ENCODE results near the gene OBSCN.

OBSCN gene

DNA sequence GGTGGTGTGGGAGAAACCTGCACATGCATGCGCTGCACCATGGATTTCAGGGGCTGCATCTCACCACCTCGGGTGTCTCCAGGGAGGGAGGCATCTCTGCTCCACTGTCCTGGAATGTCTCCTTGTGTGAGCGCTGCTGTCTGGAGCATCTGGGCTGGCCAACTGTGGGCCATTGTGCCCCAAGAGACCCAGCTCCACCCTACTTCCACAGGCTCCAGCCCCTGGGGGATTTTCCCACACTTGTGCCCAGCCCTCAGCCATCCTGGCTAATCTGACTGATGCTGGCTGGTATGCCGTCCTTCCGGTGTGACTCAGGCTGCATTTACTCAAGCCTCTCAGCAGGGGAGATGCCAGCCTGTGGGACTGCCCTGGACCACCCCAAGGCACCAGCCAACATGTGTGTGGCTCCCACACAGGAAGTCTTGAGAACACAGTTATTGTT is 136.8 kb downstream of the OBSCN start:
- DNase-seq = no peak

DNA sequence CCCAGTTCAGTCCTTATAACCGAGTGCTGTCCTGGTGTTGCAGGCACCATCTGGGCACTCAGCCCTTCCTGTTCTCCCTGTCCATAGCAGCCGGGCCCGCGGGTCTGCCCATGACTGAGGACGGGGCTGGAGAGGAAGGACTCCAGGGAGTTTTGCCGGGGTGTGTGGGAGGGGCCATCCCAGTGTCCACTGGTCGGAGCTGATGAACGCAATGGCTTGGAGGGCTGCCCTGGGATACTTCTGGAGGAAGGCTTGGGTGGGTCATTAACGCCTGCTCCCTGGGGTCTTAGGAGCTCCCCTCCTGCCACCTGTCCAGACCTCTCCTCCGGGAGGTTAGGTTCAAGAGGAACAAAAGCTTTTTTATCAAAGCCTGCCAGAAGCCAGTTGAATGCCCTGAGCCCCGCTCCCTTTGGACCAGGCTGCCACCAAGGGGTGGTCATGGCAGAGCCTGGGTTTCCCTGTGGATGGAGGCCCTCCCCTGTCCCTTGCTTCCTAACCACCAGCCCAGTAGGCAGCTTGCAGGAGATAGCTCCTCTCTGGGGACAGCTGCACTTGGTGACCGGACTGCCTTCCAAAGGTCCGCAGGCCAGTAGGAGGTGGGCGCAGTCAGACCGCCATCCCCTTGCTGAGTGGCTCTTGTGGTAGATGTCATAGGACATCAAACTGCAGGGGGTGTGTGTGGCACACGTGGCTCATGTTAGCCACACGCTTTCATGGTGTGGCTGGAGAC is 137.5 kb downstream of the OBSCN start:
- DNase-seq = no peak

DNA sequence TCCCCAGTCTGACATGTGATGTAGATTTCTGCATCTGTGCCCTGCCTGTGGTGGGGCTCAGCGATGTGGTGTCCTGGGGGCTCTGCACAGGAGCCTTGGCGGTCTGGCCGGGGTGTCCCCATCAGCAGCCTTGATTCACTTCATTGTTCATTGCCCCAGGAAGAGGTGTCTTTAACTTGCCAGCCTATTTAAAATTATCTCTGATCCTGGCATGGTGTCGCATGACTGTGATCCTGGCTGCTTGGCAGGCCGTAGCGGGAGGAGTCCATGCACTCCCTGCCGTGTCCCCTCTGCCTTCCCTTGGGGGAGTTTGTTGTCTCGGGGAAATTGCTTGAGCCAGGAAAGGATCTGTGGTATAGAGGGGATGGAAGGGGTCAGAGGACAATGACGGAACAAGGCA is 138.9 kb downstream of the OBSCN start:
- DNase-seq = no peak

DNA sequence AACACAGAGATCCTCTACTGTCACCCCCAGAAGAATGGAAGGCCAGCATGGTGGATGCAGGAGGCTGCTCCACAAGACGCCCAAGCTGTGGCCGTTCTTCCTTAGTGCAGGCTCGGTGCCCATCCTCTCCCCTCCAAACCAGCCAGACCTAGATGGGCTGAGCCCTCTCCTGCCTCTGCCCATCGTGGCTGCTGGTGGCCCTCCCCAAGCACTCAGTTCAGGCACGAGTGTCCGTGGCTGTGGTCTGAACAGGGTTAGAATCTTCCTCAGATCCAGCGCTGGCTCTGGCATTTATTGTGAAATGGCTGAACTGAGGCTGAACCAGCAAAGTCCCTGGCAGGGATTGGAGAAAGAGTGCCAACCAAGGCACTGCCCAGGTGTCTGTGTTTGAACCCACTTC is 139.3 kb downstream of the OBSCN start:
- no peak for DNase-seq

DNA sequence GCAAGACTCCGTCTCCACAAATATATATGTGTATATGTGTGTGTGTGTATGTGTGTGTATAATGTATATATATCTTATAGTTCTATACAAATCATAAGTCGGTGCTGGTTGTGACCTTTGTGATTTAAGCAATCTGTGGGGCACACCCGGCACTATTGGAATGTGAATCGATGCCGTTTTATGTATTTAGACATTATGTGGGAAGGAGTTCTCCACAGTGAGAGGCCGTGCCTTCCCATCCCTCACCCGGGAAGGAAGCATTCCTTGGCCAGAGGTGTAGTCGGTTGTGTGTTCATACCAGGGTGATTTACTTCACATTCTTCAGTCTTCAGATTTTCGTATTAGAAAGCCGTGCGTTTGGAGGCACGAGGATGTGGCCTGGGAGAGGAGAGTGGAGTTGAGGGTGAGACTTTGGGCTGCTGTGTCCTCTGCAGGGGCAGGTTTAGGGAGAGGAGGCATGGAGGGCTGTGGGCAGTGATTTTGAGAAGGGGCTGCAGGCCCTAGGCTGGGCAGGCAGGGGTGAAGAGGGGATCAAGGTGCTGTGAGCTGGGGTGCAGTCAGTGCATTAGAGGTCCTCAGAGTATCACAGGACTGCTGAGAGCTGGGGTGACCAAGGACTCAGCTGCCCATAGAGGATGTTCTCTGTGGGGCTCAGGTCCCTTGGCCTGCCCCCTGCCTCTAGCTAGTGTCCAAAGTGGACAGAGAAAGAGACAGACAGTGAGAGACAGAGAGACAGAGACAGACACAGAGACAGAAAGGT is 141.0 kb downstream of the OBSCN start:
- DNase-seq = no peak

DNA sequence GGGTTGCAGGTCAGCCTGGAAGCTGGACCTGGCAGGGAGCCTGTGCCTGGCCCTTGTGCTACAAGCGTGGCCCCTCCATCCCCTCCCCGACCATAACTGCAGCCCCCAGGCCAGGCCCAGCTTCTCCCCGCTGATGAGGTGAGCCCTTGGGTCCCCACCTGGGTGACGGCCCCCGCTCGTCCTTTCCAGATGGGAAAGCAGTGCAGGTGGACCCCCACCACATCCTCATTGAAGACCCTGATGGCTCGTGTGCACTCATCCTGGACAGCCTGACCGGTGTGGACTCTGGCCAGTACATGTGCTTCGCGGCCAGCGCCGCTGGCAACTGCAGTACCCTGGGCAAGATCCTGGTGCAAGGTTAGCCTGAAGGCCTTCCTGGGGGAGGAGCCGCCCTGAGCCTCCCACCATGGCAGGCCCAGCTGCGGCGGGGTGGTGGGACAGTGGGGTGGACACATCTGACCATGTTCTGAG is 141.9 kb downstream of the OBSCN start:
- no peak for DNase-seq

DNA sequence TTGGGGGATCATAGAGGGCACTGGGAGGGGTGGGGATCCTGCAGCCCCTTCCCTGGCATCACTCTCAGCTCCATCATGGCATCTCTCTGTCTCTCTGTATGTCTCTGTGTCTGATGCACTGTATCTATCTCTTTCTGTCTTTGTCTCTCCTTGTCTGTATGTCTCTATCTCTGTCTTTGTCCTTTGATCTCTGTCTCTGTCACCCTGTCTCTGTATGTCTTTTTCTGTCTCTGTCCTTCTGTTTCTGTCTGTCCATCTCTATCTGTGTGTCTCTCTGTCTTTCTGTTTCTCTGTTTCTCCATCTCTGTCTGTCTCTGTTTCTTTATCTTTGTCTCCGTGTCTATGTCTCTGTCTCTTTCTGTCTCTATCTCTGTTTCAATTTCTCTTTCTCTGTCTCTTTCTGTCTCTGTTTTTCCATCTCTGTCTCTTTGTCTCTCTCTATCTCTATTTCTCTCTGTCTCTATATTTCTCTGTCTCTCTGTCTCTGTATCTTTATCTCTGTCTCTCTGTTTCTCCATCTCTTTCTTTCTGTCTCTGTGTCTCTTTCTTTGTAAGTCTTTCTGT is 142.4 kb downstream of the OBSCN start:
- no peak for DNase-seq

DNA sequence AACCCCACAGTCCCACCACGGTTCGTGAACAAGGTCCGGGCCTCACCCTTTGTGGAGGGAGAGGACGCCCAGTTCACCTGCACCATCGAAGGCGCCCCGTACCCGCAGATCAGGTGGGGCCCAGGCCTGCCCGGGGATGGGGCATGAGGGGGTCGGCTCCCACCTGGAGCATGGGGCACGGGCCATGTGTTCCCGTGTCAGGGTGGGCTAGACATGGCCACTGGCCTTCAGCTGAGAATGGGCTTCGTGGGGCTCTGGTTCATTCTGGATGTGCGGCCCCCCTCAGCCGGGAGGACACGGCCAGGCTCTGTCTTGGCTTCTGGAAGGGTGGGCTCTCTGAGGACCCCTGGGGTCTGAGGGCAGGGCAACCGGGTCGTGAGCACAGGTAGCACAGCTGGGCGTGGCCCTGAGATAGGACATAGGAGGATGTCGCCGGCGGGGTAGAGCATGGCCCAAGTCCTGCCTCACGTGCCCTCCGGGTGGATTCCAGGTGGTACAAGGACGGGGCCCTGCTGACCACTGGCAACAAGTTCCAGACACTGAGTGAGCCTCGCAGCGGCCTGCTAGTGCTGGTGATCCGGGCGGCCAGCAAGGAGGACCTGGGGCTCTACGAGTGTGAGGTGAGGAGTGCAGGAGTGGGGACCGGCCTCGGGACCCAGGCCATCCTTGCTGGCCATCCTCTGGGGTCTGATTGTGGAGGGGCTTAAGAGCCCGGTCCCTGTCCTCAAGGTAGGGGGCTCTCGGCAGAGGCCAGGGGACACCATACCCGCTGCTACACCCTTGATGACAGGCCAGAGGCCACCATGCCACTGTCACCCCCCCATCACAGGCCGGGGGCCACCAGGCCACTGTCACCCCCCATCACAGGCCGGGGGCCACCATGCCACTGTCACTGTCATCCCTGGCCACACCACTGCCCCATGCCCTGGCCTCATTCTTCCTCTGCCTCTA is 143.3 kb downstream of the OBSCN start:
- DNase-seq = no peak

DNA sequence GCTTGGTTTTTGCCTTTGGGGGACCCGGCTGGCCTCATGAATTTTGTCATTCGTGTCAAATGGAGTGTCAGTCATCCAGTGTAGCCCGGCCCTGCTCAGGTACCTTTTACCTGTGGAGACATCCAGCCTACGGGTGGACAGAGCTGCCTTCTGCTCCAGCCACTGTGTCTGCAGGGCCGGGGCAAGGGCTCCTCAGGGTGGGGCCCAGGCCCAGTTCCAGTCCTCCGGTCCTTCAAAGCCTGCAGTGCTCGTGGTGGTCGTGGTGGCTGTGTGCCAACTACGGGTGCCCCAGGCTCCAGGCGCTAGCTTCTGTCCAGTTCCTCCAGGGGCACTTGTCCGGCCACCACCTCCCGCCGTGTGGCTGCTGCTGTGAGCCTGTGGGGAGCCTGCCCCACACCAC is 144.0 kb downstream of the OBSCN start:
- no peak for DNase-seq

DNA sequence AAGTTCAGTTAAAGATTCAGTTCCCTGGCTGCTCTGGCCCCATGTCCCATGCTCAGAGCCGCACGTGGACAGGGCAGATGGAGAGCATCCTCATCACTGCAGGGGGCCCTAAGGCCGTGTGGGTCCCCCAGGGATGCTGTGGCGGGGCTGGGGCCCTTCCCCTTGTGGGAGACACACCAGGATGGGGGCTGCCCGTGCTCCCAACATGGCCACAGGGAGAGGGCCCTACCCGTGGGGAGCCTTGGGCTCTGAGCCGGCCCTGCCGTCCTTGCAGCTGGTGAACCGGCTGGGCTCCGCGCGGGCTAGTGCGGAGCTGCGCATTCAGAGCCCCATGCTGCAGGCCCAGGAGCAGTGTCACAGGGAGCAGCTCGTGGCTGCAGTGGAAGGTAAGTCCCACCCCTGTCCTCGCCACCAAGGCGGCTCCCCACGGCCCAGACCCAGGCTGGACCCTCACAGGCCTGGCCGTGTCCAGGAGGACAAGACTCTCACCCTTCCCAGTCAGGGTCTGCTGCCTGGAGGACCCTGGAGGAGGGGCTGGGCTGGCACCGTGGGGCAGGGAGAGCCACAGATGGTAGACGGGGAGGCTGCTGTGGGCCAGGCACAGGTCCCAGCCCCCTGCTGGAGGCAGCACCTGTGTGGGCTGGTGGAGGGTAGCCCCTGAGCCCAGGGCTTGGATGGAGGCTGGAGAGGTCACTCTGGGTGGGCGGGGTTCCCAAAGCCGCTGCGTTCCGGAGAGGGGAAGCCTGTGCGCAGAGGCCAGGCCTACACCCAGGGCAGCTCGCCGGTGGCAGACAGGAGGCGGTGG is 145.0 kb downstream of the OBSCN start:
- no peak for DNase-seq

DNA sequence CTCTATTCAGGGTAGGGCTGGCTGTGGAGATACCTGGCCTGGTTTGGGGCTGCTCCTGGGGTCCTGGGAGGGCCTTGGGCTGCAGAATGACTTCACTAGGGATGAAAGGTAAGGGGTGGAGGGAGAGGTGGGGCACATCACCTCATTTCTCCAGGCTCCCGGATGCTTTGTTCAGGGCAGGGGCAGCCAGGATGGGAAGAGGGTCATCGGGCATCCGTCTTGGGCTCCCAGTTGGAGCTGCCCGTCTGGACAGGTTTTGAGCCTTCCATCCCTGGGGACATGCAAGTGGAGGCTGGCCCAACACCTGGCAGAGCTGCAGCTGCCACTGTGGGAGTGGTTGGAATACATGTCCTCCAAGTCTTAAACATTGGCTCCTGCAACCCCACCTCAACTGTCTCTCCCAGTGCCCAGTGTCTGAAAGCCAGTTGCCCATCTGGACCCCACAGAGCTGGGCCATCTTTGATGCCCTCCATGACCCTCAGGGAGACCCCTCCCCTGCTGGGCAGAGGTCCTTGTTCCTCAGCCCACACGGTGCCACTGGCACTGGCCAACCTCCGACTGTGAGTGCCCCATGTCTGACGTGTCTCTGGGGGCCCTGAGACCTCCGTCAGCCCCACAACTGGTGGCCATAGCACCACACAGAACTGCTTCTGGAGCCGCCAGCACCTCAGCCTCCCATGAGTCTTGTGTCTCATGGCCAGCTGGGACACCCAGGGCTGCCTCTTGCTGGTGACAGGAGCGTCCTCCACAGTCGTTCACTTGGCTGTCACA is 145.9 kb downstream of the OBSCN start:
- DNase-seq = no peak

DNA sequence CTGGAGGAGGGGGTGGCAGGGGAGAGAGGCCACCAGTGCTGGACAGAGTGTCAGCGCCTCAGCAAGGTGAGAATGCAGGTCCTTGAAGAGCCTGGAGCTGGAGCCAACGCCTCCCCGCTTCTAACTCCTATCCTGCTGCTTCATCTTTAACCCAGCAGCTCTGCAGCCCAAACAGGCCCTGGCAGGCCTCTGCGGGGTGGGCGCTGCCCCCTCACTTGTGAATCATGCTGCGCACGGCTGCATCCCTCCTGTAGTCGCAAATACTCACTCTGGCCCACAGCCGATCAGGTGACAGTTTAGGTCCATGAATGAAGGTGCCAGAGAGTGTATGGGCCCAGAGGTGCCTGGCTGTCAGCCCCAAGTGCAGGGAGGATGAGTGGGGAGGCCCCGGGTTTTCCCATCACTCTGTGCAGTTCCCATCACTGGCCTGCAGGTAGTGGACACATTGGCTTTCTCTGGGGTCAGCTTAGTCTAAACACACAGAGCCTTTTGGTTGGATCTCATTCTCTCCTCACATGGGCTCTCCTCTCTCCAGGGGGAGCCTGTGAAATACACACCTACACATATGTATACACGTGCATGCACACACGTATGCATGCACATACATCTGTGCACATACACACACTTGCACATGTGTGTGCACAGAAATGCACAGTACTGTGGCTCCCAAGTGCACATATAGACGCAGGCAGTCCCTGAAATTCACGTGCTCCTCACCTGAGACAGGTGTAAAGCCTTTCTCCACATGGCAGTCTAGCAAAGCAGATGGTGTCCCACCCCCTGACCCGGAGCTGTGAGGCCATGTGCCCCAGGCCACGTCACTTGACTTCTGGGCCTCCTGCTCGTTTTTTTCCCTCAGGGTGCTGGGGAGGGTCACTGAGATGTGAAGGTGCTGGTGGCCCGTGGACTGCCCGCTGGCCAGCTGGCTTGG is 146.8 kb downstream of the OBSCN start:
- DNase-seq = peak; percentile 47

DNA sequence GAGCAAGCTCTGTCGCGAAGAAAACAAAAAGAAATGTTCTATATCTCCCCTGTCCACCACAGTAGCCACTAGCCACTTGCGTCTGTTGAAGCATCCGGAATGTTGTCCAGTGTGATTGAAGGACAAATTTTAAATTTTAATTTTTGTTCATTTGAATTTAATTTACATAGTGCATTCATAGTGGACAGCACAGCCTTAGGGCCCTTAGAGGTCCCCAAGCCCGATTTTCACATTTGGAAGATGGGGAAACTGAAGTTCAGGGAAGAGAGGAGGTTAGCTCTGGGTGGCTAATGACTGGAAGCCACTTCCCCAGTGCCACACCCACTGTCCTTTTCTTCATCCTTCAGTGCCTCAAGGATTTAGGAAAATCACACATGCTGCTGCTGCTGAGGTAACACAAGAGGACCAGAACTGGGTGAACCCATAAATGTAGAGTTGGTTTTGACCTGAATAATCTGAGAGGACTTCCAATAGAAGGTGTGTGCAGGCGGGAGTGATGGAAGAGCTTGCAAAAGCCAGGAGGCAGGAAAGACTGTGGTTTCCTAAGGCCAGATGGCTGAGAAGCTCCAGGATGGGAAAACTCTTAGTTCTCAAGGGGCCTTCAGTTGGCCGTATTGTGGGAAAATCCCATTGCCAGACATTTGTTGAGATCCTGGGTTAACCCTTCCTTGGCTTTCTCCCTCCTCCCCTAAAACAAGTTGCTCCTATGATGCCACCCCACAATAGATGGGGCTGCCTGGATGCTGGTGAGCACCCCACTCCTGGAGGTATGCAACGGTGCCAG is 149.2 kb downstream of the OBSCN start:
- peak; percentile 31 for DNase-seq

DNA sequence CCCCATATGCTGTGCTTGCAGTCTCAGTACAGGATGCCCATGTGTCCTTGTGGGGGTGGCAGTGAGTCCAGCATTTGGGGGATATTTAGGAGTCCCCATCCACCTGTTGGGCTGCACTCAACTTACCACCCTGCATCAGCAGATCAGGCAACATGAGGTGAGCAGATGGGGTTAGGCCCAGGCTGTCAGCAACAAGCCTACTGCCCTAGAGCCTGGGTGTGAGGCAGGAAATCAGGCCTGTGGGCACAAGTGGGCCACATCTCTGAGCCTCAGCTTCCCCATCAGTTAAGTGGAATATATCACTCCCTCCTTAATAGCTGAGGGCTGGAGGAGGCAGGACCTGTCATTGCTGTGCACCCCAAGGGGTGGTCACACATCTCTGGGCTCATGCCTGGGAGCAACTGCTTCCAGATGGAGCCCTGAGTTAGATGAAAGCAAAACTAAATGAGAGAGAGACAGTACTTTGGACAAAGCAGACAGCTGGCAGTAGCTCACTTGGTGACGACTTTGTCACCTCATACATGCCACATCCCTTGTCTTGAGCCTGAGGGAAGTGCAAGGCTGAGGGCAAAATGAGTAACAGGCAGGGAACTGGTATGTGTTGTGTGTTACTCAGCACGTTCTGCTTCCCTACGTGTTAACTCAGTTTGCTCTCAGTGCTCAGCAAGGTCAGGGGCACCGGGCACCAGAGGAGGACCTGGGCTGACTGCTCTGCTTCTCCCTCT is 150.4 kb downstream of the OBSCN start:
- DNase-seq = no peak

DNA sequence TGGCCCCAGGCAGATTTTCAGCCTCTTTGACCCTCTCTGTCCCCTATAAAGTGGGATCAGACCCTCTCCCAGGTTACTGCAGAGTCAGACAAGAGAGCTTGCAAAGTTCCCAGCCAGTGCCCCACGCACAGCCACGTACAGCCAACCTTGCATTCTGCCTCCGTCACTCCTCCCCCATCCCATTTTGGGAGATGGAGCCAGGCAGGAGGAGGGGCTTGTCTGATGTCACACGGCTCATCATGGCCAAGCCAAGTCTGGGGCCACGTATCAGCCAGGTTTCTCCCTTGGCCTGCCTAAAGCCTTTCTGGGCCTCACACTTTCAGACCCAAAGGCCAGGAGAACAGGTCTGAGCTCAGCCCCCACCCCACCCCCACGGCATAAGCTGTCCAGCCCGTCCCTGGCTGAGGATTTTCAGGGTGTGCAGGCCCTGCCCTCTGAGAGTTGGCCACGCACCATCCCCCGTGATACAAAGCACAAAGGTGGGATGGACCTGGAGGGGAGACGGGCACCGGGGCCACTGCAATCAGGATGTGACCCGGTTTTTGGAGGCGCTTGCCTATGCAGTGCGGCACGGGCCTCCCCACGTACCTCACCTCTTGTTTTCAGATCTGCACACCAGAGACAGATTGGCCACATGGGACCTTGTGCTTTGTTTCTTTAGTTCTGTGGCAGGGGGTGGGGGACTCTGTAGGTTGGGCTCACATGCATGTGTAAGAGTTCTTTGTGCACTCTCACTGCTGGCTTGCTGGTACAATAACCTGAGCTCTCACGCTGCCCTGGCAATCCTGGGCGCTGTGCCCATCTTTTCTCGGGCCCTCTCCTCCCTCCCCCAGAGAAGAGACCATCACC is 151.1 kb downstream of the OBSCN start:
- DNase-seq = no peak

DNA sequence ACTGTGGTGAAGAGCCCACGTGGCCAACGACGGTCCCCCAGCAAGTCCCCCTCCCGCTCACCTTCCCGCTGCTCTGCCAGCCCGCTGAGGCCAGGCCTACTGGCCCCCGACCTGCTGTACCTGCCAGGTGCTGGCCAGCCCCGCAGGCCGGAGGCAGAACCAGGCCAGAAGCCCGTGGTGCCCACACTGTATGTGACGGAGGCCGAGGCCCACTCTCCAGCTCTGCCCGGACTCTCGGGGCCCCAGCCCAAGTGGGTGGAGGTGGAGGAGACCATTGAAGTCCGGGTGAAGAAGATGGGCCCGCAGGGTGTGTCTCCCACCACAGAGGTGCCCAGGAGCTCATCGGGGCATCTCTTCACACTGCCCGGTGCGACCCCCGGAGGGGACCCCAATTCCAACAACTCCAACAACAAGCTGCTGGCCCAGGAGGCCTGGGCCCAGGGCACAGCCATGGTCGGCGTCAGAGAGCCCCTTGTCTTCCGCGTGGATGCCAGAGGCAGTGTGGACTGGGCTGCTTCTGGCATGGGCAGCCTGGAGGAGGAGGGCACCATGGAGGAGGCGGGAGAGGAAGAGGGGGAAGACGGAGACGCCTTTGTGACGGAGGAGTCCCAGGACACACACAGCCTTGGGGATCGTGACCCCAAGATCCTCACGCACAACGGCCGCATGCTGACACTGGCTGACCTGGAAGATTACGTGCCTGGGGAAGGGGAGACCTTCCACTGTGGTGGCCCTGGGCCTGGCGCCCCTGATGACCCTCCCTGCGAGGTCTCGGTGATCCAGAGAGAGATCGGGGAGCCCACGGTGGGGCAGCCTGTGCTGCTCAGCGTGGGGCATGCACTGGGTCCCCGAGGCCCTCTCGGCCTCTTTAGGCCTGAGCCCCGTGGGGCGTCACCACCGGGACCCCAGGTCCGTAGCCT is 152.0 kb downstream of the OBSCN start:
- no peak for DNase-seq

All from NCI-H2171 treated with DMSO at 0.1 percent for 48 hours (cell line).